ENCODE data around the gene CCDC117.

CCDC117 gene

GRCh38 chr22:28791124-28791523, 18.6 kb downstream of the CCDC117 start:
- TF ChIP-seq ZBTB7A (IDR thresholded peaks at IDR 0.05; ENCODE audit: low read depth) (no peak), CEBPB (IDR thresholded peaks at IDR 0.05) (no peak), FOXM1 (IDR thresholded peaks at IDR 0.05; ENCODE audit: borderline replicate concordance, low read depth) (no peak), YY1 (IDR thresholded peaks at IDR 0.05; ENCODE audit: low read depth) (no peak), REST (IDR thresholded peaks at IDR 0.05; ENCODE audit: low read depth) (no peak), RAD21 (IDR thresholded peaks at IDR 0.05; ENCODE audit: low read depth) (no peak)

GRCh38 chr22:28791841-28792490, 19.5 kb downstream of the CCDC117 start:
- TF ChIP-seq TEAD4 (IDR thresholded peaks at IDR 0.05) (no peak), CEBPB (IDR thresholded peaks at IDR 0.05) (no peak), USF1 (IDR thresholded peaks at IDR 0.05) (no peak)

- no peak for TF ChIP-seq TAF1 (IDR thresholded peaks at IDR 0.05; ENCODE audit: low read depth)
- no peak for TF ChIP-seq MAX (IDR thresholded peaks at IDR 0.05)
- no peak for TF ChIP-seq EP300 (IDR thresholded peaks at IDR 0.05; ENCODE audit: borderline replicate concordance)
- no peak for TF ChIP-seq FOXM1 (IDR thresholded peaks at IDR 0.05; ENCODE audit: borderline replicate concordance, low read depth)
- no peak for TF ChIP-seq CEBPB (IDR thresholded peaks at IDR 0.05)
- TF ChIP-seq NFIC (IDR thresholded peaks at IDR 0.05): no peak
- no peak for TF ChIP-seq TEAD4 (IDR thresholded peaks at IDR 0.05)
- TF ChIP-seq CREB1 (IDR thresholded peaks at IDR 0.05; ENCODE audit: low read depth): no peak
- TF ChIP-seq YY1 (IDR thresholded peaks at IDR 0.05; ENCODE audit: low read depth): no peak
- no peak for TF ChIP-seq EGR1 (IDR thresholded peaks at IDR 0.05)
- no peak for TF ChIP-seq USF1 (IDR thresholded peaks at IDR 0.05)
- no peak for TF ChIP-seq ZBTB7A (IDR thresholded peaks at IDR 0.05; ENCODE audit: low read depth)
These were observed 20.2 kb downstream of the CCDC117 start for GRCh38 chr22:28792491-28793383.

- TF ChIP-seq TEAD4 (IDR thresholded peaks at IDR 0.05) (no peak), EP300 (IDR thresholded peaks at IDR 0.05; ENCODE audit: borderline replicate concordance) (no peak), USF1 (IDR thresholded peaks at IDR 0.05) (no peak), REST (IDR thresholded peaks at IDR 0.05; ENCODE audit: low read depth) (no peak), NFIC (IDR thresholded peaks at IDR 0.05) (no peak), ZBTB7A (IDR thresholded peaks at IDR 0.05; ENCODE audit: low read depth) (no peak), EGR1 (IDR thresholded peaks at IDR 0.05) (no peak), RAD21 (IDR thresholded peaks at IDR 0.05; ENCODE audit: low read depth) (no peak), MAX (IDR thresholded peaks at IDR 0.05) (no peak), CEBPB (IDR thresholded peaks at IDR 0.05) (no peak), TCF12 (IDR thresholded peaks at IDR 0.05; ENCODE audit: low read depth) (no peak), FOXM1 (IDR thresholded peaks at IDR 0.05; ENCODE audit: borderline replicate concordance, low read depth) (no peak), TAF1 (IDR thresholded peaks at IDR 0.05; ENCODE audit: low read depth) (no peak), CREB1 (IDR thresholded peaks at IDR 0.05; ENCODE audit: low read depth) (no peak), YY1 (IDR thresholded peaks at IDR 0.05; ENCODE audit: low read depth) (no peak)
These were observed 21.6 kb downstream of the CCDC117 start for GRCh38 chr22:28793976-28794584.
